Measurements from ENCODE around the gene PDZRN4.
A peak's percentile ranks its signal among the peaks of the same experiment; 100 is the strongest.

The PDZRN4 gene

GRCh38 chr12:41563051-41563450, 374.9 kb downstream of the PDZRN4 start:
- no peak for TF ChIP-seq CREB1 (IDR thresholded peaks at IDR 0.05; ENCODE audit: low read depth)
- TF ChIP-seq EGR1 (IDR thresholded peaks at IDR 0.05) = no peak
- no peak for TF ChIP-seq TCF12 (IDR thresholded peaks at IDR 0.05; ENCODE audit: low read depth)
- no peak for TF ChIP-seq TAF1 (IDR thresholded peaks at IDR 0.05; ENCODE audit: low read depth)
- no peak for TF ChIP-seq CEBPB (IDR thresholded peaks at IDR 0.05)
- TF ChIP-seq RAD21 (IDR thresholded peaks at IDR 0.05; ENCODE audit: low read depth) = no peak

GRCh38 chr12:41564816-41565215, 376.7 kb downstream of the PDZRN4 start:
- TF ChIP-seq EP300 (IDR thresholded peaks at IDR 0.05; ENCODE audit: borderline replicate concordance) (no peak), RAD21 (IDR thresholded peaks at IDR 0.05; ENCODE audit: low read depth) (peak; percentile 4; the same call in 1 of the 2 replicates)

- TF ChIP-seq ZBTB7A (IDR thresholded peaks at IDR 0.05; ENCODE audit: low read depth) = no peak
Measured at GRCh38 chr12:41566703-41567102, 378.6 kb downstream of the PDZRN4 start.

- no peak for TF ChIP-seq EGR1 (IDR thresholded peaks at IDR 0.05)
- TF ChIP-seq CEBPB (IDR thresholded peaks at IDR 0.05) = no peak
Measured at GRCh38 chr12:41573445-41573844, 385.3 kb downstream of the PDZRN4 start.

DNA sequence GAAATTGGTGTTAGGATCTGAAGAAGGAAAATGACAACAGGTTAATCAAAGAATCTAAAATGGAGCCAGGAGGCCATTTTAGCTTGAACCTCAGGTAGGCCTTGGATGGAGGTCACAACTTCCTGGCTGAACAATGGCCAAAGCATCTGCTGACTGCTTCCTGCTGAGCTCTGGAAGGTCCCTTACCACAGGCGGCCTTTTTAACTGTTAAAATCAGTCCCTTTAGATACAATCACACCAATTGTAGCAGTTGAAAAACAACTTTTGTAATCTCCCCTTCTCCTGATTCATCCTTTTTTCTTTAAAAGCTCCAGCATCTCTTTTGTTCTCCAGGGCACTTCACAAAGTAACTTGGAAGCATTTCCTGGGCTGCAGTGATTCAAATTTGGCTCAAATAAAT, 388.8 kb downstream of the PDZRN4 start:
- no peak for TF ChIP-seq CEBPB (IDR thresholded peaks at IDR 0.05)
- TF ChIP-seq YY1 (IDR thresholded peaks at IDR 0.05; ENCODE audit: low read depth) = peak; percentile 52; the same call in 1 of the 2 replicates

DNA sequence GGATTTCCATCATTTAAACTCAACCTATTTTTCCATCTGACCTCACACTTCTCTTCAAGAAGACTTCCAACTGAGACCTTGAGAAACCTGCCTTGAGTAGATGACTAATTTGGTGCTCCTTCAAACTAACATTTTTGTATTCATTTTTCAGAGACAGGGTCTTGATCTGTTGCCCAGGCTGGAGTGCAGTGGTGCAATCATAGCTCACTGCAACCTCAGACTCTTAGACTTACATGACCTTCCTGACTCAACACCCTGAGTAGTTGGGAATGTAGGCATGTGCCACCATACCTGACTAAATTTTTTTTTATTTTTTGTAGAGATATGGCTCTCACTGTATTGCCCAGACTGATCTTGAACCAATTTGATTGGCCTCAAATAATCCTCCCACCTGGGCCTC, 389.9 kb downstream of the PDZRN4 start:
- TF ChIP-seq FOXM1 (IDR thresholded peaks at IDR 0.05; ENCODE audit: borderline replicate concordance, low read depth) (no peak), ZBTB7A (IDR thresholded peaks at IDR 0.05; ENCODE audit: low read depth) (no peak), EP300 (IDR thresholded peaks at IDR 0.05; ENCODE audit: borderline replicate concordance) (no peak), TCF12 (IDR thresholded peaks at IDR 0.05; ENCODE audit: low read depth) (no peak), TAF1 (IDR thresholded peaks at IDR 0.05; ENCODE audit: low read depth) (no peak)
- TF ChIP-seq, protein P1, sequence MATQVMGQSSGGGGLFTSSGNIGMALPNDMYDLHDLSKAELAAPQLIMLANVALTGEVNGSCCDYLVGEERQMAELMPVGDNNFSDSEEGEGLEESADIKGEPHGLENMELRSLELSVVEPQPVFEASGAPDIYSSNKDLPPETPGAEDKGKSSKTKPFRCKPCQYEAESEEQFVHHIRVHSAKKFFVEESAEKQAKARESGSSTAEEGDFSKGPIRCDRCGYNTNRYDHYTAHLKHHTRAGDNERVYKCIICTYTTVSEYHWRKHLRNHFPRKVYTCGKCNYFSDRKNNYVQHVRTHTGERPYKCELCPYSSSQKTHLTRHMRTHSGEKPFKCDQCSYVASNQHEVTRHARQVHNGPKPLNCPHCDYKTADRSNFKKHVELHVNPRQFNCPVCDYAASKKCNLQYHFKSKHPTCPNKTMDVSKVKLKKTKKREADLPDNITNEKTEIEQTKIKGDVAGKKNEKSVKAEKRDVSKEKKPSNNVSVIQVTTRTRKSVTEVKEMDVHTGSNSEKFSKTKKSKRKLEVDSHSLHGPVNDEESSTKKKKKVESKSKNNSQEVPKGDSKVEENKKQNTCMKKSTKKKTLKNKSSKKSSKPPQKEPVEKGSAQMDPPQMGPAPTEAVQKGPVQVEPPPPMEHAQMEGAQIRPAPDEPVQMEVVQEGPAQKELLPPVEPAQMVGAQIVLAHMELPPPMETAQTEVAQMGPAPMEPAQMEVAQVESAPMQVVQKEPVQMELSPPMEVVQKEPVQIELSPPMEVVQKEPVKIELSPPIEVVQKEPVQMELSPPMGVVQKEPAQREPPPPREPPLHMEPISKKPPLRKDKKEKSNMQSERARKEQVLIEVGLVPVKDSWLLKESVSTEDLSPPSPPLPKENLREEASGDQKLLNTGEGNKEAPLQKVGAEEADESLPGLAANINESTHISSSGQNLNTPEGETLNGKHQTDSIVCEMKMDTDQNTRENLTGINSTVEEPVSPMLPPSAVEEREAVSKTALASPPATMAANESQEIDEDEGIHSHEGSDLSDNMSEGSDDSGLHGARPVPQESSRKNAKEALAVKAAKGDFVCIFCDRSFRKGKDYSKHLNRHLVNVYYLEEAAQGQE (IDR thresholded peaks at IDR 0.05; ENCODE audit: low read depth) = no peak

GRCh38 chr12:41585784-41586183, 397.7 kb downstream of the PDZRN4 start:
- TF ChIP-seq TAF1 (IDR thresholded peaks at IDR 0.05; ENCODE audit: low read depth) = no peak

DNA sequence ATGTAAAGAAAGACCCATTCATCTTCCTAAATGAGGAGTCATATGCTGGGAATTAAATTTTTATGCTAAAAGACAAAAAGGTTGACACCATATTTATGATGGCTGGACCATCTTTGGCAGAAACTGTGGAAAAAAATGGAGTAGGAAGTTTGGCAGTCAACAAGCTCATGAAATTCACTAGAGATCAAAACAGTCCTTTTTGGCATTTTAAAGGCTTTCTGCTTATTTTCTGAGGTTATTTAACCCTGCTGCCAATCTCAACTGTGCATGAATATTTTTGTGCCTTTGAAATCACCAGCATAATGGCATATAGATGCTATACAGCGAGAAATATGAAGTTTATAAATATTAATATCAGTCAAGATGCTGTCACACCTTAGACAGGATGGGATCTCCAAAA, 399.5 kb downstream of the PDZRN4 start:
- TF ChIP-seq CREB1 (IDR thresholded peaks at IDR 0.05; ENCODE audit: low read depth) = no peak
- TF ChIP-seq RAD21 (IDR thresholded peaks at IDR 0.05; ENCODE audit: low read depth) = no peak
- no peak for TF ChIP-seq TEAD4 (IDR thresholded peaks at IDR 0.05)
- TF ChIP-seq NFIC (IDR thresholded peaks at IDR 0.05) = no peak
- TF ChIP-seq TCF12 (IDR thresholded peaks at IDR 0.05; ENCODE audit: low read depth) = no peak
- no peak for TF ChIP-seq ZBTB7A (IDR thresholded peaks at IDR 0.05; ENCODE audit: low read depth)
- TF ChIP-seq YY1 (IDR thresholded peaks at IDR 0.05; ENCODE audit: low read depth) = no peak
- no peak for TF ChIP-seq EP300 (IDR thresholded peaks at IDR 0.05; ENCODE audit: borderline replicate concordance)
- TF ChIP-seq, protein P1 (IDR thresholded peaks at IDR 0.05; ENCODE audit: low read depth) = no peak
- no peak for TF ChIP-seq EGR1 (IDR thresholded peaks at IDR 0.05)
- TF ChIP-seq CEBPB (IDR thresholded peaks at IDR 0.05) = no peak
- TF ChIP-seq, protein P2, sequence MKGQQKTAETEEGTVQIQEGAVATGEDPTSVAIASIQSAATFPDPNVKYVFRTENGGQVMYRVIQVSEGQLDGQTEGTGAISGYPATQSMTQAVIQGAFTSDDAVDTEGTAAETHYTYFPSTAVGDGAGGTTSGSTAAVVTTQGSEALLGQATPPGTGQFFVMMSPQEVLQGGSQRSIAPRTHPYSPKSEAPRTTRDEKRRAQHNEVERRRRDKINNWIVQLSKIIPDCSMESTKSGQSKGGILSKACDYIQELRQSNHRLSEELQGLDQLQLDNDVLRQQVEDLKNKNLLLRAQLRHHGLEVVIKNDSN (IDR thresholded peaks at IDR 0.05) = no peak
- no peak for TF ChIP-seq TAF1 (IDR thresholded peaks at IDR 0.05; ENCODE audit: low read depth)
- TF ChIP-seq, protein P3, sequence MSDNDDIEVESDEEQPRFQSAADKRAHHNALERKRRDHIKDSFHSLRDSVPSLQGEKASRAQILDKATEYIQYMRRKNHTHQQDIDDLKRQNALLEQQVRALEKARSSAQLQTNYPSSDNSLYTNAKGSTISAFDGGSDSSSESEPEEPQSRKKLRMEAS (IDR thresholded peaks at IDR 0.05) = no peak
- TF ChIP-seq FOXM1 (IDR thresholded peaks at IDR 0.05; ENCODE audit: borderline replicate concordance, low read depth) = no peak

- TF ChIP-seq, protein P3 (IDR thresholded peaks at IDR 0.05) = no peak
- no peak for TF ChIP-seq TAF1 (IDR thresholded peaks at IDR 0.05; ENCODE audit: low read depth)
- no peak for TF ChIP-seq CREB1 (IDR thresholded peaks at IDR 0.05; ENCODE audit: low read depth)
- TF ChIP-seq CEBPB (IDR thresholded peaks at IDR 0.05) = no peak
- TF ChIP-seq EGR1 (IDR thresholded peaks at IDR 0.05) = no peak
- TF ChIP-seq RAD21 (IDR thresholded peaks at IDR 0.05; ENCODE audit: low read depth) = no peak
- TF ChIP-seq, protein P1 (IDR thresholded peaks at IDR 0.05; ENCODE audit: low read depth) = no peak
Measured at GRCh38 chr12:41589878-41590277, 401.8 kb downstream of the PDZRN4 start.
